SK-N-MC (cell line): Measurements from ENCODE around the gene RAB6B.

Source experiments
- DNase-seq: peaks from one replicate; pipeline ENCODE4 v3.0.0-alpha.2; 2011; ENCODE audit warnings: low read depth, low spot score
- H3K27ac ChIP-seq: fragments of 200-600 bp; sonication (generic); 2 replicates; pipeline ENCODE4 v1.5.1; 2016; ENCODE audit warnings: mixed run types
- H3K36me3 ChIP-seq: fragments of 200-600 bp; sonication (generic); 2 replicates; pipeline ENCODE4 v1.6.1; 2017; ENCODE audit warnings: antibody characterized with exemption, low read length, mixed read lengths; ENCODE audit not compliant: insufficient read depth
- H3K4me3 ChIP-seq: fragments of 200-600 bp; sonication (generic); 2 replicates; pipeline ENCODE4 v1.5.1; 2016
- H3K9ac ChIP-seq: fragments of 200-600 bp; sonication (generic); 2 replicates; pipeline ENCODE4 v1.8.0; 2017; ENCODE audit warnings: mixed run types, mixed read lengths; ENCODE audit not compliant: insufficient read length
- H3K9me3 ChIP-seq: fragments of 200-600 bp; sonication (generic); 2 replicates; pipeline ENCODE4 v1.6.1; 2017; ENCODE audit warnings: low read depth, mild to moderate bottlenecking, antibody characterized with exemption, low read length, moderate library complexity, mixed read lengths
- EZH2 ChIP-seq: fragments of 200-600 bp; sonication (generic); IDR thresholded peaks from one replicate; pipeline ENCODE4 v1.6.1; 2017; ENCODE audit warnings: antibody characterized with exemption
- FOXP2 ChIP-seq: optimal IDR thresholded peaks from 2 replicates; pipeline ENCODE3; 2011; ENCODE audit warnings: mild to moderate bottlenecking, moderate library complexity; ENCODE audit not compliant: insufficient read depth; ENCODE audit errors: extremely low read length, control extremely low read depth
- POLR2AphosphoS5 ChIP-seq: IDR thresholded peaks from 2 replicates; pipeline ENCODE4 v1.6.1; 2012; ENCODE audit warnings: mild to moderate bottlenecking, low read depth, low read length, borderline replicate concordance

Gene RAB6B

GRCh38 chr3:133855772-133856171 is 39.9 kb downstream of the RAB6B start:
- Histone ChIP-seq H3K27ac (no peak overlapping the region), H3K9ac (no peak overlapping the region), H3K9me3 (no peaks in the 10 kb centered on the region), H3K4me3 (no peak overlapping the region), H3K36me3 (no peaks in the 10 kb centered on the region)
- no peak for TF ChIP-seq EZH2
- no peak for DNase-seq

GRCh38 chr3:133855002-133855370 is 40.7 kb downstream of the RAB6B start:
- Histone ChIP-seq H3K36me3 (no peaks in the 10 kb centered on the region), H3K9ac (no peak overlapping the region), H3K9me3 (no peaks in the 10 kb centered on the region), H3K4me3 (0 out of 2 replicates have a peak overlapping the region, but pooled peaks have one; percentile 8), H3K27ac (no peak overlapping the region)
- no peak for DNase-seq
- TF ChIP-seq EZH2 (no peak), POLR2AphosphoS5 (no peak), FOXP2 (no peak)

- no peak overlapping the region for H3K9ac ChIP-seq
- DNase-seq, result peak; percentile 83
- TF ChIP-seq POLR2AphosphoS5 (no peak; the same call in 1 of the 2 replicates), EZH2 (no peak), FOXP2 (no peak)
- H3K9me3 ChIP-seq, result no peaks in the 10 kb centered on the region
- no peaks in the 10 kb centered on the region for H3K36me3 ChIP-seq
- H3K27ac ChIP-seq, result no peak overlapping the region
- 0 out of 2 replicates have a peak overlapping the region, but pooled peaks have one; percentile 8 for H3K4me3 ChIP-seq
Measured at GRCh38 chr3:133854264-133855001, 41.2 kb downstream of the RAB6B start.

DNA sequence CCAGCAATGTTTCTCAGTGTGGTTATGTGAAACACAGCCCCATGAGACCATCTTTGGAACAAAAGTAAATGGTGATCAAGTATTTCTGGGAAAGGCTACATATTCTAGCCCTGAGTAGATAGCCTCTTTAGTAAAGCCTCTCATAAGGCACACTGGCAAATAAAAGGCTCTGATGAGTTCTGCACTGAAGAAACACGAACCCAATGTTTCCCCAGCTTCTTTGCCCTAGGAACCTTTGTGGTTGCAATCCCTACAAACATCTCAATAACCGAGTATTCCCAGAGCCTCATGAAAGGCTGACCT is 41.8 kb downstream of the RAB6B start:
- Histone ChIP-seq H3K4me3 (no peak overlapping the region), H3K9me3 (no peaks in the 10 kb centered on the region), H3K9ac (no peak overlapping the region), H3K27ac (no peak overlapping the region), H3K36me3 (no peaks in the 10 kb centered on the region)
- TF ChIP-seq POLR2AphosphoS5 (no peak), EZH2 (no peak), FOXP2 (no peak)
- no peak for DNase-seq

- H3K9ac ChIP-seq, result no peak overlapping the region
- TF ChIP-seq EZH2 (no peak), POLR2AphosphoS5 (no peak), FOXP2 (no peak)
- no peak for DNase-seq
- H3K9me3 ChIP-seq, result no peaks in the 10 kb centered on the region
- H3K27ac ChIP-seq, result no peak overlapping the region
- no peaks in the 10 kb centered on the region for H3K36me3 ChIP-seq
- H3K4me3 ChIP-seq, result no peak overlapping the region
Measured at GRCh38 chr3:133853063-133853924, 42.4 kb downstream of the RAB6B start.

- H3K36me3 ChIP-seq, result no peaks in the 10 kb centered on the region
- H3K4me3 ChIP-seq, result no peak overlapping the region
- H3K9me3 ChIP-seq, result no peaks in the 10 kb centered on the region
- H3K9ac ChIP-seq, result no peak overlapping the region
- no peak for DNase-seq
- TF ChIP-seq EZH2 (no peak), POLR2AphosphoS5 (no peak), FOXP2 (no peak)
- H3K27ac ChIP-seq, result no peak overlapping the region
Measured at GRCh38 chr3:133851931-133852330, 43.8 kb downstream of the RAB6B start.

GRCh38 chr3:133851266-133851906 is 44.3 kb downstream of the RAB6B start:
- Histone ChIP-seq H3K4me3 (no peak overlapping the region), H3K27ac (no peak overlapping the region), H3K36me3 (no peaks in the 10 kb centered on the region), H3K9me3 (no peaks in the 10 kb centered on the region), H3K9ac (no peak overlapping the region)
- TF ChIP-seq EZH2, result no peak
- no peak for TF ChIP-seq POLR2AphosphoS5
- TF ChIP-seq FOXP2, result no peak
- no peak for DNase-seq

GRCh38 chr3:133850034-133850433 is 45.6 kb downstream of the RAB6B start:
- Histone ChIP-seq H3K9me3 (no peaks in the 10 kb centered on the region), H3K36me3 (no peaks in the 10 kb centered on the region), H3K27ac (no peak overlapping the region), H3K4me3 (no peak overlapping the region), H3K9ac (no peak overlapping the region)
- DNase-seq, result no peak
- TF ChIP-seq EZH2, result no peak
- no peak for TF ChIP-seq FOXP2
- TF ChIP-seq POLR2AphosphoS5, result no peak

DNA sequence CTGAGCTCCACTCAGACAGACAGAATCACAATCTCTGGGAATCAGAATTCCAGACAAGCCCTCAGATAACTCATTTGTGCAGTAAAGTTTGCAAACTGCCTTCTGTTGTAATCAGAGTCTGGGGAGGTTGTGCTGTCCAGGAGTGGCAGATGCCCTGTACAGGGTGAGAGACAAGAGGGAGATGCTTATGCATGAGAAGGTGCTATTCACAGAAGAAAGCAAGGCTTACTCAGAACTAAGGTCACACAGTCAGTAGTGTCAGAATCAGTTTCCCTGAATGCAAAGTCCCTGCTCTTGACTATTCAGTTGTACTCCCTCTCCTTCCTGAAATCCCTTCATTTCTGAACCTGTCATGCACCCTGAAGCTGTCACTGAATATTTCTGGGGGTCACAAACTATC is 46.3 kb downstream of the RAB6B start:
- TF ChIP-seq POLR2AphosphoS5 (no peak), EZH2 (no peak), FOXP2 (no peak)
- Histone ChIP-seq H3K27ac (no peak overlapping the region), H3K9ac (no peak overlapping the region), H3K9me3 (no peaks in the 10 kb centered on the region), H3K36me3 (no peaks in the 10 kb centered on the region), H3K4me3 (no peak overlapping the region)
- DNase-seq, result no peak
